GM12878 (cell line): ENCODE measurements around the gene TBC1D19. TPM values are rescaled to one million over a fixed set of nuclear protein-coding genes. Genes with fewer than 3 reads are reported as not detected.

Experiments
- ATAC-seq: fragments of 200-7000 bp; cut with Tn5 transposase; 3 replicates; pipeline ENCODE4 v1.9.1; 2020; ENCODE audit warnings: mild to moderate bottlenecking, moderate library complexity
- BruUV-seq: library from RNA; stranded (reverse); fragments of 400-500 nt; replicated peaks from 2 replicates; lab custom pipeline; 2021; lab: Mats Ljungman, UMichigan
- CTCF ChIA-PET: fragments of 300-600 bp; sonication (Branson Sonifier 250); formaldehyde crosslinking; extraction: SDS; loops from one replicate; lab custom pipeline; 2021; ENCODE audit warnings: inconsistent platforms; lab: Yijun Ruan, JAX
- POLR2A ChIA-PET: fragments of 350-600 bp; formaldehyde crosslinking; extraction: SDS; loops from one replicate; lab custom pipeline; 2021; ENCODE audit warnings: inconsistent platforms; lab: Charles Lee
- RAD21 ChIA-PET: fragments of 300-600 bp; sonication (Branson Sonifier 250); formaldehyde crosslinking; loops from one replicate; lab custom pipeline; 2023; ENCODE audit warnings: antibody characterized with exemption; ENCODE audit not compliant: unreplicated experiment; lab: Charles Lee
- SMC1A ChIA-PET: fragments of 300-600 bp; sonication (Branson Sonifier 250); formaldehyde crosslinking; loops from one replicate; lab custom pipeline; 2023; ENCODE audit not compliant: unreplicated experiment, uncharacterized antibody; lab: Charles Lee
- DNase-seq: peaks from one replicate; pipeline ENCODE4 v3.0.0-alpha.2; 2011; ENCODE audit warnings: low read depth, low spot score
- FAIRE-seq: peaks from 3 replicates; lab custom pipeline; 2011; peaks lifted over from hg19 to GRCh38; lab: Jason Lieb, UNC
- H2AFZ ChIP-seq: 2 replicates; pipeline ENCODE4 v1.6.0; 2011; ENCODE audit warnings: low read depth, low read length, control low read depth; ENCODE audit not compliant: control insufficient read depth
- H3K27ac ChIP-seq: 2 replicates; pipeline ENCODE4 v1.5.1; 2011; ENCODE audit warnings: control low read depth; ENCODE audit not compliant: control insufficient read depth, insufficient read depth
- H3K27me3 ChIP-seq, 2 experiments: replicated peaks in 1 of 2; 2 replicates each; pipeline versions ENCODE4 v1.6.0 to v1.6.1; 2011; ENCODE audit warnings: low read length in 1 of 2; ENCODE audit not compliant: control insufficient read depth in 2 of 2, insufficient read depth in 2 of 2
- H3K36me3 ChIP-seq, 2 experiments: 2 replicates each; pipeline ENCODE4 v1.5.1; 2011; ENCODE audit warnings: low read length in 1 of 2; ENCODE audit not compliant: control insufficient read depth in 2 of 2, insufficient read depth in 2 of 2
- H3K4me1 ChIP-seq: 2 replicates; pipeline ENCODE4 v1.6.1; 2011; ENCODE audit warnings: mild to moderate bottlenecking, low read length, moderate library complexity, mixed read lengths; ENCODE audit not compliant: control insufficient read depth, insufficient read depth
- H3K4me2 ChIP-seq: 2 replicates; pipeline ENCODE4 v1.6.0; 2011; ENCODE audit warnings: control low read depth; ENCODE audit not compliant: control insufficient read depth, insufficient read depth
- H3K4me3 ChIP-seq: fragments of 200-600 bp; sonication (generic); 2 replicates; pipeline ENCODE4 v1.5.1; 2016
- H3K79me2 ChIP-seq: 2 replicates; pipeline ENCODE4 v1.6.0; 2011; ENCODE audit warnings: low read length; ENCODE audit not compliant: control insufficient read depth, insufficient read depth
- H3K9ac ChIP-seq: 2 replicates; pipeline ENCODE4 v1.8.0; 2011; ENCODE audit warnings: low read length, control low read depth, mixed read lengths; ENCODE audit not compliant: control insufficient read depth, insufficient read depth
- H3K9me3 ChIP-seq: replicated peaks from 3 replicates; pipeline ENCODE4 v1.5.1; 2011; ENCODE audit warnings: mild to moderate bottlenecking, low read length; ENCODE audit not compliant: control insufficient read depth, insufficient read depth
- H4K20me1 ChIP-seq: 2 replicates; pipeline ENCODE4 v1.6.0; 2011; ENCODE audit not compliant: control insufficient read depth, insufficient read depth
- CREB1 ChIP-seq: IDR thresholded peaks from 2 replicates; pipeline ENCODE4 v1.6.1; 2012; ENCODE audit warnings: low read depth, mild to moderate bottlenecking, inconsistent platforms
- HCFC1 ChIP-seq: fragments of 150-350 bp; IDR thresholded peaks from 2 replicates; pipeline ENCODE4 v1.6.1; 2014; ENCODE audit warnings: low read length
- JUNB ChIP-seq: IDR thresholded peaks from 2 replicates; pipeline ENCODE4 v1.6.1; 2016; ENCODE audit warnings: antibody characterized with exemption, mild to moderate bottlenecking
- NFIC ChIP-seq: IDR thresholded peaks from 2 replicates; pipeline ENCODE4 v1.6.1; 2012; ENCODE audit warnings: low read depth, mild to moderate bottlenecking, inconsistent platforms, low read length, moderate library complexity
- PKNOX1 ChIP-seq: fragments of 450-650 bp; IDR thresholded peaks from 2 replicates; pipeline ENCODE4 v1.6.1; 2016; ENCODE audit warnings: mild to moderate bottlenecking
- POLR2AphosphoS2 ChIP-seq: IDR thresholded peaks from 2 replicates; pipeline ENCODE4 v1.6.1; 2011; ENCODE audit warnings: low read depth, mild to moderate bottlenecking, low read length, improper control_type of control experiment, moderate library complexity
- RB1 ChIP-seq: fragments of 450-650 bp; formaldehyde crosslinking; IDR thresholded peaks from 2 replicates; pipeline ENCODE4 v1.6.1; 2017; ENCODE audit warnings: mild to moderate bottlenecking, borderline replicate concordance
- RCOR1 ChIP-seq: conservative IDR thresholded peaks from 2 replicates; pipeline ENCODE4 v1.6.1; 2012; ENCODE audit warnings: low read depth, low read length, improper control_type of control experiment
- SMAD1 ChIP-seq: fragments of 450-650 bp; IDR thresholded peaks from 2 replicates; pipeline ENCODE4 v1.6.1; 2018; ENCODE audit warnings: mild to moderate bottlenecking, low read depth; ENCODE audit not compliant: partially characterized antibody
- STAT1 ChIP-seq: fragments of 450-650 bp; conservative IDR thresholded peaks from 2 replicates; pipeline ENCODE4 v1.6.1; 2014; ENCODE audit warnings: antibody characterized with exemption, mild to moderate bottlenecking
- TBL1XR1 ChIP-seq: IDR thresholded peaks from 2 replicates; pipeline ENCODE4 v1.6.1; 2012; ENCODE audit warnings: low read depth, low read length, improper control_type of control experiment
- TCF12 ChIP-seq: IDR thresholded peaks from 2 replicates; pipeline ENCODE4 v1.6.1; 2011; ENCODE audit warnings: low read depth, mild to moderate bottlenecking, low read length
- TCF7 ChIP-seq: IDR thresholded peaks from 2 replicates; pipeline ENCODE4 v1.6.1; 2014; ENCODE audit warnings: antibody characterized with exemption, borderline replicate concordance
- ZBTB4 ChIP-seq: fragments of 450-650 bp; formaldehyde crosslinking; IDR thresholded peaks from 2 replicates; pipeline ENCODE4 v1.4.0; 2022; ENCODE audit warnings: mild to moderate bottlenecking, moderate library complexity
- WGBS: methylation state at CpG from one replicate; pipeline ENCODE4 v1.1.6; 2016; ENCODE audit warnings: low lambda C conversion rate; ENCODE audit not compliant: insufficient replicate concordance, insufficient coverage; ENCODE audit errors: missing lambda C conversion rate; 5-methylcytosine and 5-hydroxymethylcytosine counted together
- in situ Hi-C: fragments of 300-500 bp; cut with MboI; formaldehyde crosslinking; loops from 9 replicates; pipeline ENCODE4 v1.14.3; 2018; ENCODE audit warnings: mixed read lengths
- intact Hi-C: fragments of 100-400 bp; cut with micrococcal nuclease; formaldehyde crosslinking; loops from one replicate; pipeline ENCODE4 v1.14.2; 2022; ENCODE audit not compliant: unreplicated experiment
- polyA plus RNA-seq, 11 experiments: library from polyadenylated mRNA; depleted of rRNA in 4 of 11; unstranded in 6 of 11; stranded (reverse) in 5 of 11; fragments of >200 nt; fragmentation: Nextera tagmentation in 4 of 11; fragmentation: Illumina TruSeq in 1 of 11; extraction: Ambion mirVana in 4 of 11; extraction: Trizol in 1 of 11; gene quantifications; 1 replicate in 1 of 11; 2 replicates in 10 of 11; pipeline versions ENCODE4 v1.2.1 to v1.2.3, GENCODE V29; 2011 to 2016; ENCODE audit warnings: inconsistent platforms in 2 of 11, missing spikeins in 2 of 11, low read depth in 1 of 11
- total RNA-seq, 4 experiments: library from RNA; depleted of rRNA in 3 of 4; stranded (reverse); fragments of >200 nt in 3 of 4; fragmentation: Illumina TruSeq in 1 of 4; extraction: Trizol in 1 of 4; gene quantifications; 2 replicates each; pipeline versions ENCODE4 v1.2.1 to v1.2.3, GENCODE V29; 2013 to 2021
- TF ChIP-seq, protein P1 (sequence below): IDR thresholded peaks from 2 replicates; pipeline ENCODE4 v1.6.1; 2011; ENCODE audit warnings: borderline replicate concordance, low read depth, mild to moderate bottlenecking, moderate library complexity, mixed read lengths, low read length; ENCODE audit not compliant: insufficient read depth; ENCODE audit errors: extremely low read length
- TF ChIP-seq, protein P2 (sequence below): fragments of 450-650 bp; IDR thresholded peaks from 2 replicates; pipeline ENCODE4 v1.6.1; 2017; ENCODE audit warnings: mild to moderate bottlenecking, low read depth, inconsistent platforms; ENCODE audit not compliant: poor library complexity, severe bottlenecking
- TF ChIP-seq, protein P3 (sequence below): IDR thresholded peaks from 2 replicates; pipeline ENCODE4 v1.6.1; 2012; ENCODE audit warnings: low read depth, low read length, improper control_type of control experiment

Gene TBC1D19
- total and polyA plus RNA-seq, 10 of the 15 experiments (the other 5 are each of a cell fraction or from before 2014, with no cell fraction given), result 0.29 to 3.9 (median 2.1) TPM

DNA sequence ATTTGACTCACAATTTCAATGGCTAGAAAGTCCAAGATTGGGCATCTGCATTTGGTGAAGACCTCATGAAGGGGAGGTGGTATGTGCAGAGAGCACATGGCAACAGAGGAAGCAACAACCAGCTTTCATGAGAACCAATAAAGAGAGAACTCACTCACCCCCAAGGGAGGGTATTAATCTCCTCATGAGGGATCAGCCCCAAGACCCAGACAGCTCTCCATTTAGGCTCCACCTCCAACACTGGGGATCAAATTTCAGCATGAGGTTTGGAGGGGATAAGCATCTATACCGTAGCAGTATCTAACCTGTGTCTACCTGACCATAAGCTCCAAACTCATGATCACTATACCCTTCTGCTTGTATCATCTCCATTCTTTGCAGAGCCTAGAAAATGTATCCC lies 9.3 kb upstream of the TBC1D19 start (continued):
- TF ChIP-seq, protein P1, sequence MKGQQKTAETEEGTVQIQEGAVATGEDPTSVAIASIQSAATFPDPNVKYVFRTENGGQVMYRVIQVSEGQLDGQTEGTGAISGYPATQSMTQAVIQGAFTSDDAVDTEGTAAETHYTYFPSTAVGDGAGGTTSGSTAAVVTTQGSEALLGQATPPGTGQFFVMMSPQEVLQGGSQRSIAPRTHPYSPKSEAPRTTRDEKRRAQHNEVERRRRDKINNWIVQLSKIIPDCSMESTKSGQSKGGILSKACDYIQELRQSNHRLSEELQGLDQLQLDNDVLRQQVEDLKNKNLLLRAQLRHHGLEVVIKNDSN, result no peak
- TF ChIP-seq TCF7, result no peak
- no peak for TF ChIP-seq HCFC1
- no peak for TF ChIP-seq JUNB
- no peak for TF ChIP-seq PKNOX1
- no peak for TF ChIP-seq SMAD1
- no peak for TF ChIP-seq STAT1
- TF ChIP-seq, protein P2, sequence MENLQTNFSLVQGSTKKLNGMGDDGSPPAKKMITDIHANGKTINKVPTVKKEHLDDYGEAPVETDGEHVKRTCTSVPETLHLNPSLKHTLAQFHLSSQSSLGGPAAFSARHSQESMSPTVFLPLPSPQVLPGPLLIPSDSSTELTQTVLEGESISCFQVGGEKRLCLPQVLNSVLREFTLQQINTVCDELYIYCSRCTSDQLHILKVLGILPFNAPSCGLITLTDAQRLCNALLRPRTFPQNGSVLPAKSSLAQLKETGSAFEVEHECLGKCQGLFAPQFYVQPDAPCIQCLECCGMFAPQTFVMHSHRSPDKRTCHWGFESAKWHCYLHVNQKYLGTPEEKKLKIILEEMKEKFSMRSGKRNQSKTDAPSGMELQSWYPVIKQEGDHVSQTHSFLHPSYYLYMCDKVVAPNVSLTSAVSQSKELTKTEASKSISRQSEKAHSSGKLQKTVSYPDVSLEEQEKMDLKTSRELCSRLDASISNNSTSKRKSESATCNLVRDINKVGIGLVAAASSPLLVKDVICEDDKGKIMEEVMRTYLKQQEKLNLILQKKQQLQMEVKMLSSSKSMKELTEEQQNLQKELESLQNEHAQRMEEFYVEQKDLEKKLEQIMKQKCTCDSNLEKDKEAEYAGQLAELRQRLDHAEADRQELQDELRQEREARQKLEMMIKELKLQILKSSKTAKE, result no peak

DNA sequence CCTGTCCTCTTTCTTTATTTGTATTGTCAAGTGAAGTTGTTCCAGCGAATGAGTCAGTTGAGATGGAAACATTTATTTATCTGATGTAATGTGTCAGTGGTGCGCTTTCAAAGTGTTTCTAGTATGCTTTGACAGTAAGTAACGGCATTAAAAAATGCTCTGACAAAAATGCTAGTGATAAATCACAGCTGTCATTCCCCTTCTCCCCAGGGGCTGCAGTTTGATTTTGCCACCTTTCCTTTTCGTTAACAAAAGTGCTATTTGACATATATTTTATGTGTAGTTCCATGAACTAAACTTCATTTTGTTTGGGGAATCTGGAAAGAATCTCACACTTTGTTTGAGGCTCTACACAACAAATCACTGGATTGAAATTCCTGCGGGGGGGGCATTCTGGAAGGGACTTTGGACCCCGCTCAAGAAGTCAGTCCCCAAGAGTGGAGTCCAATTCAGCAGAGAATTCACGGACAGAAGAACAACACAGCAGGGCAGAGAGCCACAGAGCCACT lies 7.6 kb upstream of the TBC1D19 start:
- Histone ChIP-seq H3K27me3 (peaks cover 1 to 4% of the 10 kb centered on the region in 2 experiments; a peak in 3 of 4 replicates), H3K4me1 (no peaks in the 10 kb centered on the region), H3K9me3 (no peaks in the 10 kb centered on the region), H3K9ac (no peak overlapping the region), H3K36me3 (no peaks in the 10 kb centered on the region), H3K79me2 (no peaks in the 10 kb centered on the region), H3K4me3 (no peak overlapping the region), H2AFZ (no peak overlapping the region), H3K27ac (no peak overlapping the region), H4K20me1 (no peaks in the 10 kb centered on the region), H3K4me2 (no peak overlapping the region)
- POLR2A ChIA-PET, result no interaction called here
- WGBS, result 18% methylated on average over 7 of the region's 7 CpGs
- no TSS peak for BruUV-seq
- intact Hi-C loops (no loop called here), in situ Hi-C loops (no loop called here)
- CTCF ChIA-PET, result no interaction called here
- no peak for DNase-seq
- RAD21 ChIA-PET, result no interaction called here
- no peak for ATAC-seq
- SMC1A ChIA-PET, result no interaction called here
- no peak for FAIRE-seq
- no peak for TF ChIP-seq RB1
- no peak for TF ChIP-seq RCOR1
- TF ChIP-seq, protein P3, sequence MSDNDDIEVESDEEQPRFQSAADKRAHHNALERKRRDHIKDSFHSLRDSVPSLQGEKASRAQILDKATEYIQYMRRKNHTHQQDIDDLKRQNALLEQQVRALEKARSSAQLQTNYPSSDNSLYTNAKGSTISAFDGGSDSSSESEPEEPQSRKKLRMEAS, result no peak
- TF ChIP-seq POLR2AphosphoS2, result no peak
- TF ChIP-seq CREB1, result no peak
- no peak for TF ChIP-seq NFIC
- TF ChIP-seq TBL1XR1, result no peak
- no peak for TF ChIP-seq TCF12
- TF ChIP-seq ZBTB4 (CRISPR knock-in tag), result no peak
